HG03558 (cell line): Measurements from ENCODE around the gene SLC39A10.

ENCODE experiments used
- ATAC-seq: cut with Tn5 transposase; IDR thresholded peaks from one replicate; pipeline ENCODE4 v1.9.1; 2021; ENCODE audit warnings: moderate number of reproducible peaks; ENCODE audit not compliant: unreplicated experiment; ENCODE audit errors: extremely low read depth

The SLC39A10 gene

DNA sequence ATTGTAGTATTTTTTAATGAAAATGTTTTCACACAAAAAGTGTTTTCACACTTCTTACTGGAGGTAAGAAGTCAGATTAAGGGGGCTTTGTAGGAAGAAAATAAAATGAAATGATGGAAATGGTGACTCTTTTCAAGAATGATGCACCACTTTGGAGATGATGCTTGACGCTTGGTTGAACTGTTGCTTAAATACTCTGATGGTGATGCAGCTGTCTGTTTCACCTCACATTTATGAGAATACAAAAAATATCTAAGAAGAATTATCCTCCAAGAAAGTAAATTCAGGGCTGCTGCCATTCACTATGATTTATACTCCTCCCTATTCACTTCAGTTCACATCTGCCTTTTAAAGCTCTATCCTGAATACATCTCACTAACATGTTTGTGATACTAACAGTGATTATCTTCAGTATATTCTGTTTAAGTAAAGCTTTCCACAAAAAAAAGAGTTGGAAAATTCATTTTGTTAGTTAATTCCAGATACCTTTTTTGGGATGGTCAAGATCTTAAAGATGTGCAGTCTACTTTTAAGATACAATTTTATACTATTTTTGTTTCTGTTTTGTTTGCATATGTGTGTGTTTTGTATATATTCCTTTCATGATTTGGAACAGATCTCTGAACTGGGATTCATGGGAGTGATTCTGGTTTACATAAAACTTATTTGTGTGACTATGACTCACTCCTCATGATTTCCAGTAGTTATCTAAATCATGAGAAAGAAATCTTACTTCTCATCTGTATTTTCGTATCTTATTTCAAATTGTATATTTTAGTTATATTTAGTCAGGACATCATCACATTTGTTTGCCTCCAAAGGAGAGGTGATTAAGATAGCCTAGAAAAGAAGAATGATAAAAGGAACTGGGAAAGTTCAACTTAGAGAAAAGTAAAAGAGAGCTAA, 53.1 kb downstream of the SLC39A10 start:
- no peak for ATAC-seq

- ATAC-seq = peak; percentile 56
Observed at GRCh38 chr2:195711478-195711877, 54.5 kb downstream of the SLC39A10 start.

DNA sequence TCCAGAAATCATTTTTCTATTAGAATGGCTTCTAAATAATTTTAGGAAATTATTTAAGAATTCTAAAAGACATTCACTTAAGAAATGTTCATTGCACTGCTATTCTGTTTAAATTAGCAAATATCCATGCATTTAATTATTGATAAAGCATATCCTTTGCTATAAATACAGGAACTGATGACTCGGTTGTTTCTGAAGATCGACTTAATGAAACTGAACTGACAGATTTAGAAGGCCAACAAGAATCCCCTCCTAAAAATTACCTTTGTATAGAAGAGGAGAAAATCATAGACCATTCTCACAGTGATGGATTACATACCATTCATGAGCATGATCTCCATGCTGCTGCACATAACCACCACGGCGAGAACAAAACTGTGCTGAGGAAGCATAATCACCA, 59.4 kb downstream of the SLC39A10 start:
- no peak for ATAC-seq

GRCh38 chr2:195721042-195721441, 64.0 kb downstream of the SLC39A10 start:
- no peak for ATAC-seq

GRCh38 chr2:195722075-195722474, 65.0 kb downstream of the SLC39A10 start:
- no peak for ATAC-seq

DNA sequence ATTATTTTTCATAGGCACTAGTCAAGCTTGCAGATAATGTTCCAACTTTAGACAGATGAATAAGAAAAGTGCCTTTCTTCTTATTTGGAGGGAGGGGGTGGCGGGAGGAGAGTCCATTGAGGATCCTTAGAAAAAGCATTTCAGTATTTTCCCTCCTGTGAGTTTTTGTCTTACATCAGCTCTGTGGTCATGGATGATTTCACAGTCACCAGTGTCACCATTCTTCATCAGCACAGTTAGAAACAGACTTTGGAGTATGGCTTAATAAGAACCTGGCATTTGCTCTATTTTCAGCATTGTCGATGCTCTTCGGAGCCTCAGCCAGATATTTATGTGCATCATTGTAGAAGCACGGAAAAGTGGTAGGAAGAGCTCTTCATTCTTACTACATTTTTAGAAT, 70.1 kb downstream of the SLC39A10 start:
- no peak for ATAC-seq

DNA sequence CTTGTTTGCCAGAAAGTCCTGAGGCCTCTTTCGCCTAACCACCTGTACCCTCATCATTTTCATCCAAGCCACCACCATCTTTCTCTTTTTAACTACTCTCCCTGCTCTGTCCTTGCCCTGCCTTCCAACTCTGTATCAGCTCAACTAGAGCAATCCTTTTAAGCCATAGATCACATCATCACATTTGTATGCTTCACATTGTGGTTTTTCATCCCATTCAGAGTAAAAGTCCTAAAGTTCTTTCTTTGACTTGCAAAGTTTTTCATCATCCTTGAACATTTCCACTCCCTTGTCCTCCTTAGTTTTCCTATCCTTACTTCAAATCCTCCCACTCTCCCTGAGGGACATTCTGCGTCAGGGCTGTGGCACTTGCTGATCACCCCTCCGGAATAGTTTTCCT, 73.9 kb downstream of the SLC39A10 start:
- no peak for ATAC-seq

DNA sequence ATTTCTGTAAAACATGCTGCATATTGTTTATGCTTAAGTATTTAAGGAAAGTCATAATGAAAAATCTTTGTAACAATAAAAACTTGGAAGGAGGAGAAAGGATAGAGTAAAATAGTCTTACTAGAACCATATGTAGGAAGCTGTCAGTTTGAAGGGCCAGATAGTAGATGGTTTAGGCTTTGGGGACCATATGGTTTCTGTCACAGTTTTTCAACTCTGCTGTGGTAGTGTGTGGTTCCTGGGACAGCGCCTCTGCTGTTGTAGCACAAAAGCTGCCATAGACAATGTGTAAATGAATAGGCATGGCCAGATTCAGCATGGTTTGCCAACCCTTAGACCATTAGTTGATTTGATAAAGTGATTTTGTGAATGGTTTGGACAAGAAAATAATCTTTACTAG, 75.5 kb downstream of the SLC39A10 start:
- ATAC-seq = no peak

- ATAC-seq = no peak
Observed at GRCh38 chr2:195733831-195734230, 76.8 kb downstream of the SLC39A10 start.

DNA sequence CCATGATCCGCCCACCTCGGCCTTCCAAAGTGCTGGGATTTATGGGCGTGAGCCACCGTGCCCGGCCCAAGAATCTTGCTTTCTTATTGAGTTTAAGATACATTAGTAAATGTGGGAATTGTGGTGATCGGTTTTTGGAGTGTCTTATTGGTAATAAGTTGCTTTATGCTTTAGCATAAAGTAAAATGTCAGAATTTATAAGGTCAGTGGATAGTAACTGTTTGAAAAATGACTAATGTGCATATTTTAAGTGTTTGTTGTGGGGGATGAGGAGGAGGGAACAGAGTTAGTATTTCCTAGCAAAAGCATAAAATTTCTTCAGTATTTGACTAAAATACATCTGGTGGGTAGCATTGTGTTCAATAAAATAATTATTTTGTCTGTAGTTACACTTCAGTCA, 77.4 kb downstream of the SLC39A10 start:
- no peak for ATAC-seq

GRCh38 chr2:195734931-195735330, 77.9 kb downstream of the SLC39A10 start:
- ATAC-seq = no peak

DNA sequence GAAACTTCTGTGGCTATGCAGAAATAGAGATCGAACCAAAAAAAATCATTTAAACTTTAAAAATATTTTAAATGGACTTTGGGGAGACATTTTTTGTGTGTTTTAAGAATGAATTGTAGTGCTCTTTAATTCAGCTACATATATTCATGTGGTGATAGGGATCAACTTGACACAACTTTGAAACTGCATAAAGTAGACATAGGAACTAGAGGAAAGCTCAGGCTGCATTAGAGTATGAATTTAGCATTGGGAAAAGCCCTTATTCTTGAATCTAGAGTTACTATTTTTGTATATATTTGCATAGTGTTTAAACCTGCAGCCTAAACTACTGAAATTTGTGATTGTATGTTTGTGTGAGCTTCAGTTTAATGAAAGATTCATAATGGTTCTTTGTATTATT, 78.3 kb downstream of the SLC39A10 start:
- no peak for ATAC-seq

DNA sequence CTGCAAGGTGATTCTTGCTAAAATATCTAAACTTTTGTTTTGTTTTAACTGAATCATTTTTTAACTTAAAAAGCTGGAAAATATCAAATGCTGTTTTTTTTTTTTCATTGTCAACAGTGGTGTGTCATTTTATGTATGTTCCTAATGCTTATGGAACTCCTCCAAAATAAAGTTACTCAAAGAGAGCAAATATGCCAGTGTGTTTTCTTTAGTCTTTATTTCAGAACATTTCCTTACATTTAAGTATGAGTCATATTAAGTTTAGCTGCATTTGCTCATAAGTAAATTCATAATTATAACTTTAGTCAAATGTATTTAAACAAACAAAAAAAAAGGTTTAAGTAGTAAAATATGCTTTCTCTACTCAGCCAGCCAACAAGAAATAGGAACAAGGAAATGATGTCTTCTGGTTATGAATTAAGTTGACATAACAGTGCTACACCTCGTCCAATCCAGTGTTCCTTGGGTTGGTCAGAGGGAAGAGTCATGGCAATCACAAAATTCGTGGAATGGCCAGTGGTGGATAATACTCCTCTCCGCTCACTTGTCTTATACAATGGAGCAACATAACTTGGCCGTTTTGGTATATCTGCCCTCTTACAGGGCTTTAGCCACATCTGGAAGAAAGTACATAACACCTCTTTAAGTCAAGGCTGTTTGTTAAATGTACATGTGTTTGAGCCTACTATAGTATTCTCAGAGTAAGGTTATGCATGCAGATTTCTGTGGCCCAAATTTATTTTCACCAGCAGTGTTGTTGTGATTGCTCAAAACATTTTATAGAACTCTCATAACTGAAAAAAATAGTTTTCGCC, 80.7 kb downstream of the SLC39A10 start:
- ATAC-seq = no peak

DNA sequence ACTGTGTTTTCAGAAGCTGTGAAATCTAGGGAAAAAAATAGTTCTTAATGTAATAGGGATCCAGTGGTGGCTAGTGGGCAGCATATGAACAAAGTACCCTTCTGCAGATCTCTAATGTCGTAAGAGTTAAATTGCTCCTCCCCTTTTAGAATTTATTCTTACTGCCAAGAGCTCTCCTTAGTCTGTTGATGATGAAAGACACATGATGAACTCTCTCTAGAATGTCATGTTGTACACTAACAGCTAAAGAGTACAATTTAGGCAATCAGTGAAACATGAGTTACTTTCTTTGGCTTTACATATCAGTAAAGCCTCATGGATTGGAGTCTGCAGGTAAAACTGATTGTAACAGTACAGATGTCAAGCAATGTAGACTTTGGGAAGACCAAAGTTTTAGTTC, 84.2 kb downstream of the SLC39A10 start:
- ATAC-seq = no peak

DNA sequence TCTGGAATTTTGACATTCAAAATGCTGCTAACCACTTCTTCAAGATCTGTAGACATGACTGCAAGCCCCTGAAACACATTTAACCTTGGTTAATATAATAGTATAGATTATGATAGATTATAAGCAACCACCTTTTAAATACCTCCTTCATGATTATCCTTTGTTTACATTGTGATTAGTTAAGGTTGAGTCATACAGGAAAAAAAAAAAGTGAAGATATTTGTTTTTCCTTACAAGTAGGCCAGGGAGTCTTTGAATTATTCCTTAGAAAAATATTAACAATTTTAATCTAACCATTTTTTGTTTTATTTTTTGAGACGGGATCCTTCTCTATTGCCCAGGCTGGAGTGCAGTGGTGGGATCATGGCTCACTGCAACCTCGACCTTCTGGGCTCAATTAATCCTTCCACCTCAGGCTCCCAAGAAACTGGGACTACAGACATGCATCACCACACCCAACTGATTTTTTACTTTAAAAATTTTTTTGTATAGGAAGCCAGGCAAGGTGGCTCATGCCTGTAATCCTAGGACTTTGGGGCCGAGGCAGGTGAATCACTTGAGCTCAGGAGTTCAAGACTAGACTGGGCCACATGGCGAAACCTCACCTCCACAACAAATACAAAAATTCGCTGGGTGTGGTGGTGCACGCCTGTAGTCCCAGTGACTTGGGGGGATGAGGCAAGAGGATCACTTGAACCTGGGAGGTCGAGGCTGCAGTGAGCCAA, 99.4 kb downstream of the SLC39A10 start:
- no peak for ATAC-seq

DNA sequence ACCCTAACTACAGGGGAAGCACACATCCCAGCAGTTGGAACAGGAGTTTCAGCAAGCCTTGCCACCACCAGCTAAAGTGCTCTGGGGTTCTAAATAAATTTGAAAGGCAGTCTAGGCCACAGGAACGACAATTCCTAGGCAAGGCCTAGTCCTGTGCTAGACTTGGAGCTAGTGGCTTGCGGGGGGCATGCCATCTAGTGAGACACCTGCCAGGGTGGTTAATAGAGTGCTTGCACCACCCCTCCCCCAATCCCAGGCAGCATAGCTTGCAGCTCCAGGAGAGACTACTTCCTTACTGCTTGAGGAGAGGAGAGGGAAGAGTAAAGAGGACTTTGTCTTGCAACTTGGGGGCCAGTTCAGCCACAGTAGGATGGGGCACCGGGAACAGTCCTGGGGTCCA, 101.8 kb downstream of the SLC39A10 start:
- no peak for ATAC-seq

GRCh38 chr2:195759877-195760276, 102.9 kb downstream of the SLC39A10 start:
- no peak for ATAC-seq

DNA sequence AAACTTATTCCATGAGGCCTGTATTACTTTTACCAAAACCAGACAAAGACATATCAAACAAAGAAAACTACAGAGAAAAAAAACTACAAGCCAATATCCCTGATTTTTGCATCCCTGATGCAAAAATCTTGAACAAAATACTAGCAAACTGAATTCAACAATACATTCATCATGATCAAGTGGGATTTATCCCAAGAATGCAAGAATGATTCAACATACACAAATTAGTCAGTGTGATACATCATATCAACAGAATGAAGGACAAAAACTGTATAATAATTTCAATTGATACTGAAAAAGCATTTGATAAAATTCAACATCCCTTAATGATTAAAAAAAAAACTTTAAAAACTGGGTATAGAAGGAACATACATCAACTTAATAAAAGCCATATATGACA, 106.8 kb downstream of the SLC39A10 start:
- no peak for ATAC-seq

DNA sequence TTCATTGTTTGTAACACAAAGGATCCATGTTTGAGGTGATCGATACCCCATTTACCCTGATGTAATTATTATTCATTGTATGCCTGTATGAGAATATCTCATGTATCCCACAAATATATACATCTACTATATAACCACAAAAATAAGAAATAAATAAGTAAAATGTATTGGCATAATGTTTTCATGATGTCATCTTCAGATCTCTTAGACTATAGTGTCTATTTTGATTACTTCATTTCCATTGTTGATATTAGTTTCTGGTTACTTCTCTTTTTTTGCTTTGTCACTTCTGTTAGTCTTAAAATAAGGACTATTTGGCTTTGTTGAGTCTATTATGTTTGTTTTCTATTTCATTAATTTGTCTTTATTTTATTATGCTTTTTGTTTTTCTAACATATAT, 109.7 kb downstream of the SLC39A10 start:
- no peak for ATAC-seq

DNA sequence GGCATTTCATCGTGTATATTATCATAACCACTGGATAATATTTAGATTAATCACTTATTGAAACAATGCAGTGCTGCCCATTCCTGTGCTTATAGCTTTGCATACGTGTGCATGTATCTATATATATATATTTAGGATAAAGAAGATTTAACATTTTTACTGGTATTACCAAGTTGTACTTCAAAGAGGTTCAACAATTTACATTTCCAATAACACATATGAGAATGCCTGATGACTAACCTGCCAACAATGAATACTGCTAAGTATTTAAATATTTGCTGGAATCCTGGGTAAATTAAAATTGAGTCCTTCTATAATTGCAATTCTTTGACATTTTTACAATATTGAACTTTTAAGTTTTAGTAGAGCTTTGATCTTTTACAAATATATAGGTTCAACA, 111.4 kb downstream of the SLC39A10 start:
- ATAC-seq = no peak

- no peak for ATAC-seq
Observed at GRCh38 chr2:195769975-195770374, 112.9 kb downstream of the SLC39A10 start.
